Measurements from ENCODE around the gene NCOR2.

The NCOR2 gene

GRCh38 chr12:124559182-124560017 lies 8.0 kb downstream of the NCOR2 start:
- no peak for DNase-seq (ENCODE audit: low read depth)

- no peak for DNase-seq (ENCODE audit: low read depth)
Measured at GRCh38 chr12:124558313-124558712, 9.1 kb downstream of the NCOR2 start.

- no peak for DNase-seq (ENCODE audit: low read depth)
Measured at GRCh38 chr12:124557518-124558223, 9.7 kb downstream of the NCOR2 start.

- DNase-seq (ENCODE audit: low read depth), result no peak
Measured at GRCh38 chr12:124556896-124557501, 10.4 kb downstream of the NCOR2 start.

GRCh38 chr12:124556074-124556466 lies 11.3 kb downstream of the NCOR2 start:
- no peak for DNase-seq (ENCODE audit: low read depth)

- DNase-seq (ENCODE audit: low read depth), result no peak
Measured at GRCh38 chr12:124555168-124556073, 12.0 kb downstream of the NCOR2 start.

GRCh38 chr12:124554429-124555029 lies 12.9 kb downstream of the NCOR2 start:
- DNase-seq (ENCODE audit: low read depth), result no peak

GRCh38 chr12:124553862-124554428 lies 13.5 kb downstream of the NCOR2 start:
- DNase-seq (ENCODE audit: low read depth), result no peak

- DNase-seq (ENCODE audit: low read depth), result no peak
Measured at GRCh38 chr12:124551268-124552144, 15.9 kb downstream of the NCOR2 start.

GRCh38 chr12:124550123-124551089 lies 17.0 kb downstream of the NCOR2 start:
- DNase-seq (ENCODE audit: low read depth), result no peak

- no peak for DNase-seq (ENCODE audit: low read depth)
Measured at GRCh38 chr12:124549629-124550028, 17.8 kb downstream of the NCOR2 start.

GRCh38 chr12:124548854-124549378 lies 18.5 kb downstream of the NCOR2 start:
- DNase-seq (ENCODE audit: low read depth), result no peak

GRCh38 chr12:124547626-124548025 lies 19.8 kb downstream of the NCOR2 start:
- DNase-seq (ENCODE audit: low read depth), result no peak

GRCh38 chr12:124545508-124546418 lies 21.6 kb downstream of the NCOR2 start:
- no peak for DNase-seq (ENCODE audit: low read depth)

GRCh38 chr12:124544983-124545382 lies 22.4 kb downstream of the NCOR2 start:
- no peak for DNase-seq (ENCODE audit: low read depth)

GRCh38 chr12:124544311-124544970 lies 23.0 kb downstream of the NCOR2 start:
- DNase-seq (ENCODE audit: low read depth), result no peak

Measured in stimulated activated CD8-positive, alpha-beta memory T cell treated with anti-CD3 and anti-CD28 coated beads, Interleukin-12 subunit alpha, Interleukin-12 subunit beta, amount 100 ng/mL, for 4 hours (primary cell).